Measurements from ENCODE around the gene SLAMF9. TPM values are rescaled to one million over a fixed set of nuclear protein-coding genes. Genes with fewer than 3 reads are reported as not detected.

Gene SLAMF9
- total RNA-seq, 1 experiment from 2014 or later = 0.94 TPM

GRCh38 chr1:159986531-159986930, 32.5 kb upstream of the SLAMF9 start:
- TF ChIP-seq EZH2 (IDR thresholded peaks at IDR 0.05; ENCODE audit: low read depth) (no peak), CTCF (conservative IDR thresholded peaks at IDR 0.05) (no peak)
- Histone ChIP-seq H3K4me2 (no peak overlapping the region), H3K4me1 (replicated peaks; ENCODE audit: insufficient read depth) (no peaks in the 10 kb centered on the region), H3K79me2 (ENCODE audit: low read depth) (no peaks in the 10 kb centered on the region), H3K9me3 (ENCODE audit: insufficient read depth, low read depth) (no peaks in the 10 kb centered on the region), H2AFZ (no peak overlapping the region), H3K27me3 (ENCODE audit: insufficient read depth, low read depth) (no peaks in the 10 kb centered on the region), H3K9me2 (ENCODE audit: insufficient read depth) (no peaks in the 10 kb centered on the region), H3F3A (ENCODE audit: insufficient read depth, low read depth) (no peaks in the 10 kb centered on the region), H3K4me3 (no peak overlapping the region), H4K20me1 (ENCODE audit: insufficient read depth) (no peaks in the 10 kb centered on the region), H3K27ac (no peak overlapping the region), H3K36me3 (ENCODE audit: low read depth) (no peaks in the 10 kb centered on the region)
- intact Hi-C loops (cut with micrococcal nuclease; ENCODE audit: unreplicated experiment) = no loop called here
- ChIA-PET CTCF (no interaction called here), POLR2A (ENCODE audit: unreplicated experiment) (no interaction called here)
- BruUV-seq (replicated peaks) = no TSS peak
- DNase-seq = no peak

DNA sequence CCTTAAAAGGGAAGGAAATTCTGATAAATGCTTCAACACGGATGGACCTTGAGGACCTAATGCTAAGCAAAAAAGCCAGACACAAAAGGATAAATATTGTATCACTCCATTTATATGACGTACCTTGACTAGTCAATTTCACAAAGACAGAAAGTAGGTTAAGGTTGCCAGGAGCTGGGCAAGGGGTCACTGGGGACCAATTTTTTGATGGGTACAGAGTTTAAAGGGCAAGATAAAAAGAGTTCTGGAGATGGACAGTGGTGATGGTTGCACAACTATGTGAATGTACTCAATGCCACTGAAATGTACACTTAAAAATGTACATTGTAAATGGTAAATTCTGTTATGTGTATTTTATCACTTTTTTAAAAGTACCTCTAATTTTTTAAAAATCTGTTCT, 32.1 kb upstream of the SLAMF9 start:
- no peaks in the 10 kb centered on the region for H3K9me2 ChIP-seq (ENCODE audit: insufficient read depth)
- no peaks in the 10 kb centered on the region for H3F3A ChIP-seq (ENCODE audit: insufficient read depth, low read depth)
- H3K4me2 ChIP-seq = no peak overlapping the region
- H3K4me1 ChIP-seq (replicated peaks; ENCODE audit: insufficient read depth) = no peaks in the 10 kb centered on the region
- no peaks in the 10 kb centered on the region for H3K36me3 ChIP-seq (ENCODE audit: low read depth)
- ChIA-PET POLR2A (ENCODE audit: unreplicated experiment) (no interaction called here), CTCF (no interaction called here)
- H3K27me3 ChIP-seq (ENCODE audit: insufficient read depth, low read depth) = no peaks in the 10 kb centered on the region
- H4K20me1 ChIP-seq (ENCODE audit: insufficient read depth) = no peaks in the 10 kb centered on the region
- DNase-seq = no peak
- intact Hi-C loops (cut with micrococcal nuclease; ENCODE audit: unreplicated experiment) = no loop called here
- no peak overlapping the region for H3K4me3 ChIP-seq
- BruUV-seq (replicated peaks) = no TSS peak
- H3K27ac ChIP-seq = no peak overlapping the region
- TF ChIP-seq EZH2 (IDR thresholded peaks at IDR 0.05; ENCODE audit: low read depth) (no peak), CTCF (conservative IDR thresholded peaks at IDR 0.05) (no peak)
- H3K9me3 ChIP-seq (ENCODE audit: insufficient read depth, low read depth) = no peaks in the 10 kb centered on the region
- H3K79me2 ChIP-seq (ENCODE audit: low read depth) = no peaks in the 10 kb centered on the region
- no peak overlapping the region for H2AFZ ChIP-seq

GRCh38 chr1:159985473-159985872, 31.4 kb upstream of the SLAMF9 start:
- Histone ChIP-seq H3K4me3 (no peak overlapping the region), H3K9me3 (ENCODE audit: insufficient read depth, low read depth) (no peaks in the 10 kb centered on the region)

More at GRCh38 chr1:159985473-159985872, 31.4 kb upstream of the SLAMF9 start:
- no peak for TF ChIP-seq CTCF (conservative IDR thresholded peaks at IDR 0.05)
- TF ChIP-seq EZH2 (IDR thresholded peaks at IDR 0.05; ENCODE audit: low read depth) = no peak
- Histone ChIP-seq H3K4me2 (no peak overlapping the region), H3K36me3 (ENCODE audit: low read depth) (no peaks in the 10 kb centered on the region), H3K4me1 (replicated peaks; ENCODE audit: insufficient read depth) (no peaks in the 10 kb centered on the region), H3F3A (ENCODE audit: insufficient read depth, low read depth) (no peaks in the 10 kb centered on the region), H3K79me2 (ENCODE audit: low read depth) (no peaks in the 10 kb centered on the region), H2AFZ (no peak overlapping the region), H3K27ac (no peak overlapping the region), H3K27me3 (ENCODE audit: insufficient read depth, low read depth) (no peaks in the 10 kb centered on the region), H4K20me1 (ENCODE audit: insufficient read depth) (no peaks in the 10 kb centered on the region), H3K9me2 (ENCODE audit: insufficient read depth) (no peaks in the 10 kb centered on the region)
- intact Hi-C loops (cut with micrococcal nuclease; ENCODE audit: unreplicated experiment) = no loop called here
- CTCF ChIA-PET = no interaction called here
- POLR2A ChIA-PET (ENCODE audit: unreplicated experiment) = no interaction called here
- no TSS peak for BruUV-seq (replicated peaks)
- no peak for DNase-seq
